Gastrocnemius medialis (tissue), 4 donors: ENCODE data around the gene SENP1. TPM values are rescaled to one million over a fixed set of nuclear protein-coding genes. Genes with fewer than 3 reads are reported as not detected.
"Not testable (repeated sequence)": the region's sequence is repeated elsewhere in the genome, so short reads cannot be mapped to it uniquely, and the experiment has no call there.

Source experiments
- ATAC-seq, 2 donors: fragments of 150-250 bp; one replicate each; pipeline ENCODE4 v1.9.1; 2016
- DNase-seq, 2 donors: peaks; one replicate each; pipeline ENCODE4 v3.0.0-alpha.2; 2019
- H3K27ac ChIP-seq, 4 donors: fragments of 200-600 bp; sonication (generic); 1 replicate in 1 of 4; 2 replicates in 3 of 4; pipeline ENCODE4 v1.5.1; 2016 to 2018; ENCODE audit warnings: mild to moderate bottlenecking in 2 of 4, moderate library complexity in 1 of 4
- H3K27me3 ChIP-seq, 3 donors: fragments of 200-600 bp; sonication (generic) in 2 of 3; 1 replicate in 1 of 3; 2 replicates in 2 of 3; pipeline versions ENCODE4 v1.5.1 to v1.6.0; 2016 to 2019; ENCODE audit warnings: mild to moderate bottlenecking in 1 of 3, moderate library complexity in 1 of 3
- H3K36me3 ChIP-seq, 2 donors: fragments of 200-600 bp; sonication (generic) in 1 of 2; one replicate each; pipeline ENCODE4 v1.5.1; 2017 to 2018
- H3K4me1 ChIP-seq, 2 donors: fragments of 200-600 bp; sonication (generic) in 1 of 2; one replicate each; pipeline ENCODE4 v1.5.1; 2016 to 2017; ENCODE audit warnings: mild to moderate bottlenecking in 2 of 2
- H3K4me3 ChIP-seq, 4 donors: fragments of 200-600 bp; sonication (generic) in 3 of 4; 1 replicate in 1 of 4; 2 replicates in 3 of 4; pipeline ENCODE4 v1.5.1; 2016 to 2019; ENCODE audit warnings: mild to moderate bottlenecking in 2 of 4
- H3K9me3 ChIP-seq, 3 donors: fragments of 200-600 bp; sonication (generic) in 2 of 3; 1 replicate in 1 of 3; 2 replicates in 2 of 3; pipeline ENCODE4 v1.5.1; 2016 to 2019
- CTCF ChIP-seq, 5 experiments: fragments of 450-650 bp in 3 of 5; fragments of 200-600 bp in 2 of 5; sonication (generic) in 2 of 5; IDR thresholded peaks in 4 of 5; conservative IDR thresholded peaks in 1 of 5; 1 replicate in 4 of 5; 2 replicates in 1 of 5; pipeline ENCODE4 v1.5.1; 2016 to 2019; ENCODE audit warnings: antibody characterized with exemption in 5 of 5, mild to moderate bottlenecking in 3 of 5, moderate library complexity in 3 of 5
- POLR2A ChIP-seq, 2 donors: fragments of 450-650 bp; IDR thresholded peaks; one replicate each; pipeline ENCODE4 v1.6.1; 2017; ENCODE audit warnings: antibody characterized with exemption in 2 of 2, mild to moderate bottlenecking in 2 of 2, moderate library complexity in 2 of 2
- in situ Hi-C, 4 donors: fragments of 200-750 bp; cut with MboI; loops; one replicate each; pipeline versions ENCODE4 v1.15.0 to v1.8.0; 2017; ENCODE audit warnings: low sequenced_read_pairs in 4 of 4
- intact Hi-C: fragments of 100-400 bp; cut with DNase I; formaldehyde crosslinking; loops from one replicate; pipeline ENCODE4 v1.15.1; 2023; ENCODE audit warnings: low total_unique reads
- total RNA-seq, 4 donors: library from RNA; depleted of rRNA; stranded (reverse); fragments of >200 nt; gene quantifications; one replicate each; pipeline versions ENCODE4 v1.1.0 to v1.2.3, GENCODE V29; 2016

The SENP1 gene
- total RNA-seq, 4 donors from 2014 or later: 8.7 to 19.1 (median 13.1) TPM

DNA sequence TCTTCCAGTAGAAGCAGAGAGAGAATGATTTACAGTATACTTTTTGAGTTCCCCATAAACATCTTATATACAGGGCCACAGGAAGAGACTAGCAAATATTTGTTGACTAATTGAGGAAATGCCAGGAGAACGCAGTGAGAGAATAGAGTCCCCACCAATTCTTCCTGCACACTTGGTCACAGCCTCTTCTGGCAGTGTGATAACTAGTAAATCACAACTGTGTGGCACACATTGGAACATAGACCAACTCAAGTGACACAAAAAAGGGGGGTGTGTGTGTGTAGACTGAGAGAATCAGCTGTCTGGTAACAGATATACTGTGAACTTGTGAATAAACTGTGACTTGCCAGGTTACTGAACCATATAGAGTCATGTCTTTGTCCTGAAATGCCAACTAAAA is 23.5 kb upstream of the SENP1 start:
- peaks cover 51 to 55% of the 10 kb centered on the region in 2 donors for H3K4me1 ChIP-seq

GRCh38 chr12:48128800-48129199 is 22.9 kb upstream of the SENP1 start:
- H3K36me3 ChIP-seq: peaks cover 0 to 70% of the 10 kb centered on the region in 2 donors
- DNase-seq (no peak), ATAC-seq (no peak)
- in situ Hi-C loops: no loop called here
- H3K27ac ChIP-seq: peak overlapping the region; percentile 84 to 98 (median 93)
- H3K27me3 ChIP-seq: no peaks in the 10 kb centered on the region
- intact Hi-C loops: loop anchor here (10.0 kb wide), 1 partner anchor 1864 kb away; the partner anchor contains the start of gene SLC38A1
- peak overlapping the region in 3 of 4 donors; percentile 13 to 54 (median 35) for H3K4me3 ChIP-seq
- peaks cover 54 to 55% of the 10 kb centered on the region in 2 donors for H3K4me1 ChIP-seq
- no peak for TF ChIP-seq CTCF (IDR thresholded peaks at IDR 0.05 in 4 of 5, conservative IDR thresholded peaks at IDR 0.05 in 1 of 5)
- TF ChIP-seq POLR2A (IDR thresholded peaks at IDR 0.05): no peak
- no peaks in the 10 kb centered on the region for H3K9me3 ChIP-seq

More for the DNA sequence above, 23.5 kb upstream of the SENP1 start:
- TF ChIP-seq CTCF (IDR thresholded peaks at IDR 0.05 in 4 of 5, conservative IDR thresholded peaks at IDR 0.05 in 1 of 5) (no peak), POLR2A (IDR thresholded peaks at IDR 0.05) (no peak)
- Histone ChIP-seq H3K36me3 (peaks cover 0 to 75% of the 10 kb centered on the region in 2 donors), H3K9me3 (no peaks in the 10 kb centered on the region), H3K4me3 (peak overlapping the region in 2 of 4 donors; percentile 13 to 54), H3K27ac (peak overlapping the region; percentile 84 to 98 (median 93)), H3K27me3 (no peaks in the 10 kb centered on the region)
- ATAC-seq (no peak), DNase-seq (no peak)
- intact Hi-C loops: loop anchor here (10.0 kb wide), 1 partner anchor 1865 kb away; the partner anchor contains the start of gene SLC38A1
- in situ Hi-C loops: no loop called here

- H3K27ac ChIP-seq: peak overlapping the region; percentile 84 to 98 (median 93)
- ATAC-seq (peak in 1 of 2 donors; percentile 14), DNase-seq (peak in 1 of 2 donors; percentile 51)
- H3K4me3 ChIP-seq: peak overlapping the region; percentile 38 to 54 (median 48)
- in situ Hi-C loops (no loop called here), intact Hi-C loops (loop anchor here (1.0 to 10.0 kb wide), 2 partner anchors 24 to 1862 kb away; partner anchors contain the start of gene SLC38A1)
- H3K36me3 ChIP-seq: peaks cover 0 to 65% of the 10 kb centered on the region in 2 donors
- TF ChIP-seq CTCF (IDR thresholded peaks at IDR 0.05 in 4 of 5, conservative IDR thresholded peaks at IDR 0.05 in 1 of 5): no peak
- peak in 1 of 2 donors; percentile 51 for TF ChIP-seq POLR2A (IDR thresholded peaks at IDR 0.05)
- H3K9me3 ChIP-seq: no peaks in the 10 kb centered on the region
- H3K4me1 ChIP-seq: peaks cover 54 to 55% of the 10 kb centered on the region in 2 donors
- H3K27me3 ChIP-seq: no peaks in the 10 kb centered on the region
Observed at GRCh38 chr12:48126953-48127630, 21.2 kb upstream of the SENP1 start.

DNA sequence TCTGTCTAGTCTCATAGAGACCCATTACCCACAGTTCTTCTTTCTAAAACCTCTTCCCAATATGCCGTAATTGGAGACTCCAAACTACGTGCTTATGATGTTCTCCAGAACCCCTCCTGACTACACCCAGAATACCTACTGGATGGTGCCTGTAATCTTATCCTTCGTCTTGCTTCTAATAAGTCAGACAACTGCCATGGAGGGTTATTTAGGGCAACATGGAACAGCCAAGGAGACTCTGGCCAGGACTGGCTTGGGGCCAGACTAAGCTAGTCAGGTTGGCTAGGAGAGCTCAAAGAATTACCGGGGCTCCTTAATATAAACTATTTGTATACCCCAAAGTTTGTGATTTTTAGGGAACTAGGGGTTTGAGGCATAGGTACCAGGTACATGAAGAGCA is 20.1 kb upstream of the SENP1 start:
- Histone ChIP-seq H3K4me1 (peaks cover 43 to 57% of the 10 kb centered on the region in 2 donors), H3K36me3 (peaks cover 0 to 54% of the 10 kb centered on the region in 2 donors), H3K4me3 (peak overlapping the region; percentile 38 to 54 (median 48)), H3K9me3 (no peaks in the 10 kb centered on the region), H3K27me3 (no peaks in the 10 kb centered on the region), H3K27ac (peak overlapping the region; percentile 84 to 98 (median 93))
- peak; percentile 84 to 86 for ATAC-seq
- in situ Hi-C loops (no loop called here), intact Hi-C loops (loop anchor here (1.0 to 10.0 kb wide), 2 partner anchors 25 to 1861 kb away; partner anchors contain the start of gene SLC38A1)
- TF ChIP-seq CTCF (IDR thresholded peaks at IDR 0.05 in 4 of 5, conservative IDR thresholded peaks at IDR 0.05 in 1 of 5) (no peak), POLR2A (IDR thresholded peaks at IDR 0.05) (peak; percentile 55 to 70)
- DNase-seq: peak; percentile 85 to 94

DNA sequence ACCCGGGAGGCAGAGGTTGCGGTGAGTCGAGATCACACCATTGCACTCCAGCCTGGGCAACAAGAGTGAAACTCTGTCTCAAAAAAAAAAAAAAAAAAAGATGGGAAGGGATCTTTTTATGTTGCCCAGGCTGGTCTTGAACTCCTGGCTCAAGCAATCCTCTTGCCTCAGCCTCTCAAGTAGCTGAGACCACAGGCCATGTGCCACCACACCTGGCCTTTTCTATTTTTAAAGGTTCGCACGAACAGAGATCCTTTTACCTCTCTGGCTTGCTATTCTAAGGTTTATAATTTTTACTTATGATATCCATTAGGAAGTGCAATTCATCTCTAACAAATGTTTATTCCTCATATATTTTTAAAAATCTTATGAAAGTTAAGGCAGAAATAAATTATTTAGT is 19.7 kb upstream of the SENP1 start:
- ATAC-seq (peak; percentile 47 to 50), DNase-seq (peak; percentile 52 to 89)
- in situ Hi-C loops, H3K9me3 ChIP-seq, H3K27me3 ChIP-seq: not testable (repeated sequence)
- H3K27ac ChIP-seq: peak overlapping the region; percentile 84 to 98 (median 93)
- peaks cover 0 to 49% of the 10 kb centered on the region in 2 donors for H3K36me3 ChIP-seq
- intact Hi-C loops: loop anchor here (10.0 kb wide), 1 partner anchor 1861 kb away; the partner anchor contains the start of gene SLC38A1
- H3K4me3 ChIP-seq: peak overlapping the region in 3 of 4 donors; percentile 85 to 89 (median 88)
- peaks cover 38 to 53% of the 10 kb centered on the region in 2 donors for H3K4me1 ChIP-seq
